Trophoblast cell (in vitro differentiated cells and primary cell): ENCODE results near the gene CFAP20DC.

Source experiments
- DNase-seq, 2 donors: peaks; one replicate each; pipeline ENCODE4 v3.0.0-alpha.2; 2016
- H2AFZ ChIP-seq: 2 replicates; pipeline ENCODE4 v1.6.1; 2013; ENCODE audit warnings: low read length, moderate library complexity, mild to moderate bottlenecking; ENCODE audit not compliant: insufficient read depth, poor library complexity
- H2AK5ac ChIP-seq: 2 replicates; pipeline ENCODE4 v1.6.1; 2013; ENCODE audit warnings: mild to moderate bottlenecking, low read length
- H2BK120ac ChIP-seq: 2 replicates; pipeline ENCODE4 v1.6.1; 2013; ENCODE audit warnings: low read length, mild to moderate bottlenecking, moderate library complexity; ENCODE audit not compliant: insufficient read depth, poor library complexity
- H2BK12ac ChIP-seq: 2 replicates; pipeline ENCODE4 v1.6.1; 2013; ENCODE audit warnings: mild to moderate bottlenecking, low read length, moderate library complexity
- H2BK5ac ChIP-seq: 2 replicates; pipeline ENCODE4 v1.6.1; 2013; ENCODE audit warnings: low read length, low read depth, moderate library complexity, mild to moderate bottlenecking; ENCODE audit not compliant: poor library complexity
- H3K14ac ChIP-seq: 2 replicates; pipeline ENCODE4 v1.6.1; 2013; ENCODE audit warnings: mild to moderate bottlenecking, low read length
- H3K18ac ChIP-seq: 2 replicates; pipeline ENCODE4 v1.6.1; 2013; ENCODE audit warnings: mild to moderate bottlenecking, low read length
- H3K23ac ChIP-seq: 2 replicates; pipeline ENCODE4 v1.6.1; 2013; ENCODE audit warnings: low read length
- H3K27ac ChIP-seq: 2 replicates; pipeline ENCODE4 v1.5.1; 2013; ENCODE audit warnings: low read depth, mild to moderate bottlenecking, inconsistent platforms, low read length, moderate library complexity
- H3K27me3 ChIP-seq: 2 replicates; pipeline ENCODE4 v1.6.1; 2013; ENCODE audit warnings: inconsistent platforms, mild to moderate bottlenecking, low read length, moderate library complexity; ENCODE audit not compliant: insufficient read depth
- H3K36me3 ChIP-seq, 2 experiments: 1 replicate in 1 of 2; 2 replicates in 1 of 2; pipeline ENCODE4 v1.6.1; 2013; ENCODE audit warnings: low read length in 2 of 2, mild to moderate bottlenecking in 2 of 2, moderate library complexity in 1 of 2; ENCODE audit not compliant: insufficient read depth in 2 of 2, control insufficient read depth in 1 of 2
- H3K4ac ChIP-seq: 2 replicates; pipeline ENCODE4 v1.6.1; 2013; ENCODE audit warnings: low read depth, mild to moderate bottlenecking, low read length, moderate library complexity
- H3K4me1 ChIP-seq, 2 experiments: 1 replicate in 1 of 2; 2 replicates in 1 of 2; pipeline ENCODE4 v1.6.1; 2013; ENCODE audit warnings: low read length in 2 of 2, mild to moderate bottlenecking in 2 of 2, moderate library complexity in 1 of 2; ENCODE audit not compliant: insufficient read depth in 2 of 2, control insufficient read depth in 1 of 2
- H3K4me2 ChIP-seq: 2 replicates; pipeline ENCODE4 v1.6.1; 2013; ENCODE audit warnings: inconsistent platforms, mild to moderate bottlenecking, low read length, moderate library complexity
- H3K4me3 ChIP-seq: 2 replicates; pipeline ENCODE4 v1.5.1; 2013; ENCODE audit warnings: mild to moderate bottlenecking, low read depth, low read length, inconsistent platforms
- H3K79me1 ChIP-seq: one replicate; pipeline ENCODE4 v1.6.1; 2013; ENCODE audit warnings: low read length
- H3K79me2 ChIP-seq: 2 replicates; pipeline ENCODE4 v1.6.1; 2013; ENCODE audit warnings: low read length, mild to moderate bottlenecking; ENCODE audit not compliant: control insufficient read depth, insufficient read depth, poor library complexity
- H3K9ac ChIP-seq: 2 replicates; pipeline ENCODE4 v1.6.1; 2013; ENCODE audit warnings: mild to moderate bottlenecking, low read length
- H3K9me3 ChIP-seq: 2 replicates; pipeline ENCODE4 v1.6.1; 2013; ENCODE audit warnings: low read depth, mild to moderate bottlenecking, control low read depth, inconsistent platforms, low read length; ENCODE audit not compliant: insufficient read depth
- H4K12ac ChIP-seq: 2 replicates; pipeline ENCODE4 v1.6.1; 2013; ENCODE audit warnings: low read depth, mild to moderate bottlenecking, low read length, moderate library complexity
- H4K8ac ChIP-seq: 2 replicates; pipeline ENCODE4 v1.6.1; 2013; ENCODE audit warnings: low read depth, mild to moderate bottlenecking, low read length, moderate library complexity
- H4K91ac ChIP-seq: one replicate; pipeline ENCODE4 v1.6.1; 2013; ENCODE audit warnings: low read depth, mild to moderate bottlenecking, low read length, moderate library complexity
- WGBS: extraction: QIAGEN DNeasy Blood & Tissue Kit; methylation state at CpG from one replicate; pipeline ENCODE4 v1.1.7; 2013; ENCODE audit warnings: missing lambda C conversion rate; ENCODE audit not compliant: insufficient read length, insufficient coverage; ENCODE audit errors: extremely low coverage; 5-methylcytosine and 5-hydroxymethylcytosine counted together

CFAP20DC gene

GRCh38 chr3:58737644-58738043 lies 312.2 kb downstream of the CFAP20DC start:
- Histone ChIP-seq H3K4me1 (no peaks in the 10 kb centered on the region), H3K23ac (no peak overlapping the region), H2BK5ac (no peak overlapping the region), H3K4me3 (no peak overlapping the region), H3K79me1 (no peaks in the 10 kb centered on the region), H4K12ac (no peak overlapping the region), H3K9ac (no peak overlapping the region), H3K79me2 (no peaks in the 10 kb centered on the region), H3K27ac (no peak overlapping the region), H2AFZ (no peak overlapping the region), H3K4ac (no peak overlapping the region), H4K8ac (no peak overlapping the region), H2AK5ac (no peak overlapping the region), H3K9me3 (no peaks in the 10 kb centered on the region), H3K14ac (no peak overlapping the region), H3K36me3 (no peaks in the 10 kb centered on the region), H2BK12ac (no peak overlapping the region), H3K27me3 (no peaks in the 10 kb centered on the region), H3K18ac (no peak overlapping the region), H2BK120ac (no peak overlapping the region), H3K4me2 (no peak overlapping the region), H4K91ac (no peak overlapping the region)
- WGBS, result no CpG with 5 or more reads among the region's 3 CpGs
- no peak for DNase-seq

GRCh38 chr3:58731673-58732072 lies 318.2 kb downstream of the CFAP20DC start:
- no peak overlapping the region for H3K4ac ChIP-seq
- no peak overlapping the region for H3K9ac ChIP-seq
- H3K79me1 ChIP-seq, result no peaks in the 10 kb centered on the region
- no peak overlapping the region for H2AK5ac ChIP-seq
- H3K9me3 ChIP-seq, result no peaks in the 10 kb centered on the region
- H3K14ac ChIP-seq, result no peak overlapping the region
- no peaks in the 10 kb centered on the region for H3K36me3 ChIP-seq
- no peak overlapping the region for H3K23ac ChIP-seq
- H3K4me3 ChIP-seq, result no peak overlapping the region
- WGBS, result no CpG with 5 or more reads among the region's 5 CpGs
- H4K91ac ChIP-seq, result no peak overlapping the region
- H3K79me2 ChIP-seq, result no peaks in the 10 kb centered on the region
- H3K27me3 ChIP-seq, result no peaks in the 10 kb centered on the region
- H2AFZ ChIP-seq, result no peak overlapping the region
- no peak overlapping the region for H2BK5ac ChIP-seq
- no peak overlapping the region for H3K4me2 ChIP-seq
- no peak overlapping the region for H2BK12ac ChIP-seq
- no peak overlapping the region for H2BK120ac ChIP-seq
- no peak overlapping the region for H4K8ac ChIP-seq
- no peak overlapping the region for H3K27ac ChIP-seq
- H3K18ac ChIP-seq, result no peak overlapping the region
- DNase-seq, result no peak
- H4K12ac ChIP-seq, result no peak overlapping the region
- no peaks in the 10 kb centered on the region for H3K4me1 ChIP-seq

- Histone ChIP-seq H2AK5ac (no peak overlapping the region), H4K12ac (no peak overlapping the region), H2BK12ac (no peak overlapping the region), H3K27ac (no peak overlapping the region), H3K14ac (no peak overlapping the region), H3K23ac (no peak overlapping the region), H3K4me1 (peaks cover 0 to 2% of the 10 kb centered on the region in 2 experiments), H3K4me2 (no peak overlapping the region), H2BK120ac (no peak overlapping the region), H3K36me3 (no peaks in the 10 kb centered on the region), H3K18ac (no peak overlapping the region), H3K9me3 (no peaks in the 10 kb centered on the region), H4K91ac (no peak overlapping the region), H2AFZ (no peak overlapping the region), H3K27me3 (no peaks in the 10 kb centered on the region), H2BK5ac (no peak overlapping the region), H3K79me2 (no peaks in the 10 kb centered on the region), H4K8ac (no peak overlapping the region), H3K4me3 (no peak overlapping the region), H3K9ac (no peak overlapping the region), H3K4ac (no peak overlapping the region), H3K79me1 (no peaks in the 10 kb centered on the region)
- no CpG with 5 or more reads among the region's 1 CpG for WGBS
- no peak for DNase-seq
These were observed 321.1 kb downstream of the CFAP20DC start for GRCh38 chr3:58728723-58729122.

- H3K9ac ChIP-seq, result no peak overlapping the region
- H4K8ac ChIP-seq, result no peak overlapping the region
- H3K27me3 ChIP-seq, result no peaks in the 10 kb centered on the region
- H3K4me1 ChIP-seq, result peaks cover 0 to 2% of the 10 kb centered on the region in 2 experiments
- H3K27ac ChIP-seq, result no peak overlapping the region
- no peak overlapping the region for H2BK5ac ChIP-seq
- no peak overlapping the region for H2AK5ac ChIP-seq
- H3K79me1 ChIP-seq, result no peaks in the 10 kb centered on the region
- no peak overlapping the region for H3K18ac ChIP-seq
- no peak overlapping the region for H3K14ac ChIP-seq
- H4K12ac ChIP-seq, result no peak overlapping the region
- no peak overlapping the region for H2BK12ac ChIP-seq
- H2AFZ ChIP-seq, result no peak overlapping the region
- H3K36me3 ChIP-seq, result no peaks in the 10 kb centered on the region
- H4K91ac ChIP-seq, result no peak overlapping the region
- DNase-seq, result no peak
- no peak overlapping the region for H3K23ac ChIP-seq
- H2BK120ac ChIP-seq, result no peak overlapping the region
- no peak overlapping the region for H3K4ac ChIP-seq
- no peak overlapping the region for H3K4me3 ChIP-seq
- H3K79me2 ChIP-seq, result no peaks in the 10 kb centered on the region
- WGBS, result no CpG with 5 or more reads among the region's 7 CpGs
- H3K9me3 ChIP-seq, result no peaks in the 10 kb centered on the region
- no peak overlapping the region for H3K4me2 ChIP-seq
These were observed 324.4 kb downstream of the CFAP20DC start for GRCh38 chr3:58725326-58725853.
